22Rv1 (cell line): ENCODE results near the gene HOXB9.

Experiments
- ZFX ChIP-seq: fragments of 450-650 bp; IDR thresholded peaks from 2 replicates; pipeline ENCODE4 v1.6.1; 2017; ENCODE audit warnings: antibody characterized with exemption, borderline replicate concordance
- TF ChIP-seq, protein P1 (sequence below): fragments of 450-650 bp; IDR thresholded peaks from 2 replicates; pipeline ENCODE4 v1.5.1; 2017; ENCODE audit warnings: mild to moderate bottlenecking

DNA sequence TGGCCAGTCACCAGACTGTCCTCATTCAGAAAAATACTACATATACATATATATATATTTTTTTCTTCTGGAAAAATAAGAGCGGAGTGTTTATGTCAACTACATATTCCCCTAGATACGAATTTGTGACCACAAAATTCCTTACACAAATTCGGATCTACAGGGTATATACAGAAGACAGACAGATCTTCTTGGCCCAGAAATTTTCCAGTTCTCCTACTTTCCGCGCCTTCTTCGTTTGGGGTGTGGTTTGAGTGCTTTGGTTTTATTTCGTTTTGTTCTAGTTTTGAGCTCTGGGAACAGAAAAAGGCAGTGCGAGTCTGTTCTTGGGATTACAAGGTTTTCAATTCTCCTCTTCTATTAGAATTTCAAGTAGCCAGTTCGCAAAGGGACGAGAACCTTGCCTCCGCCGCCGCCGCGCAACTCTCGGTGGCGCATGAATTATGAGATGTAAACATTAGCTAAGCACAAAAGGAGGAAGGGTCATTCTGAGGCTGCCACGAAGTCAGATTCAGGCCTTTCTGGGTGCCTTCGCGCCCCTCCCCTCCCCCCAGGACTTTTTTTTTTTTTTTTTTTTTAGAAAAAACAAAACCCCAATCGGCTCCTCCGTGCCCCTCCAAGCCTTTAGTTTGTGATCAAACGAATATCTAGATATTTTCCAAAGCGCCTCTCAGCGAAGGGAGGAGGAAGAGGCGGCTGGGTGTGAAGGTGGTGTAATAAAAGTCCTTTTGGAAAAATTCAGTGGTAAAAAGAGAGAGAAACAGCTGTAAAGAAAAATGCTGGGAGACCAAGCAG is 46.2 kb downstream of the HOXB9 start:
- TF ChIP-seq, protein P1, sequence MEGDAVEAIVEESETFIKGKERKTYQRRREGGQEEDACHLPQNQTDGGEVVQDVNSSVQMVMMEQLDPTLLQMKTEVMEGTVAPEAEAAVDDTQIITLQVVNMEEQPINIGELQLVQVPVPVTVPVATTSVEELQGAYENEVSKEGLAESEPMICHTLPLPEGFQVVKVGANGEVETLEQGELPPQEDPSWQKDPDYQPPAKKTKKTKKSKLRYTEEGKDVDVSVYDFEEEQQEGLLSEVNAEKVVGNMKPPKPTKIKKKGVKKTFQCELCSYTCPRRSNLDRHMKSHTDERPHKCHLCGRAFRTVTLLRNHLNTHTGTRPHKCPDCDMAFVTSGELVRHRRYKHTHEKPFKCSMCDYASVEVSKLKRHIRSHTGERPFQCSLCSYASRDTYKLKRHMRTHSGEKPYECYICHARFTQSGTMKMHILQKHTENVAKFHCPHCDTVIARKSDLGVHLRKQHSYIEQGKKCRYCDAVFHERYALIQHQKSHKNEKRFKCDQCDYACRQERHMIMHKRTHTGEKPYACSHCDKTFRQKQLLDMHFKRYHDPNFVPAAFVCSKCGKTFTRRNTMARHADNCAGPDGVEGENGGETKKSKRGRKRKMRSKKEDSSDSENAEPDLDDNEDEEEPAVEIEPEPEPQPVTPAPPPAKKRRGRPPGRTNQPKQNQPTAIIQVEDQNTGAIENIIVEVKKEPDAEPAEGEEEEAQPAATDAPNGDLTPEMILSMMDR, result no peak
- no peak for TF ChIP-seq ZFX
